Stimulated activated memory B cell treated with anti-CD40 and anti-IgM and Interleukin-4, amounts not matched to agents 10 μg/mL and 1 μg/mL and 100 μg/mL, for 72 hours (primary cell): ENCODE results near the gene SVIL.
A peak's percentile ranks its signal among the peaks of the same experiment; 100 is the strongest.
"Not testable (repeated sequence)": the region's sequence is repeated elsewhere in the genome, so short reads cannot be mapped to it uniquely, and the experiment has no call there.

Source experiments
- ATAC-seq: fragments of 150-1000 bp; cut with Tn5 transposase; 2 replicates; pipeline ENCODE4 v1.10.0; 2021
- H3K27ac Mint-ChIP-seq: one replicate; pipeline ENCODE4 v1.8.0; 2022; ENCODE audit warnings: mild to moderate bottlenecking, mixed read lengths
- H3K27me3 Mint-ChIP-seq: one replicate; pipeline ENCODE4 v1.8.0; 2022; ENCODE audit warnings: mixed read lengths
- H3K36me3 Mint-ChIP-seq: one replicate; pipeline ENCODE4 v1.8.0; 2022; ENCODE audit warnings: mixed read lengths
- H3K4me1 Mint-ChIP-seq: one replicate; pipeline ENCODE4 v1.8.0; 2022; ENCODE audit warnings: mixed read lengths
- H3K4me3 Mint-ChIP-seq: one replicate; pipeline ENCODE4 v1.8.0; 2022; ENCODE audit warnings: mild to moderate bottlenecking, moderate library complexity, mixed read lengths
- H3K9me3 Mint-ChIP-seq: one replicate; pipeline ENCODE4 v1.8.0; 2022; ENCODE audit warnings: mixed read lengths

The SVIL gene

GRCh38 chr10:29506324-29506921, 128.3 kb downstream of the SVIL start:
- H3K9me3 Mint-ChIP-seq, H3K27ac Mint-ChIP-seq, H3K36me3 Mint-ChIP-seq, H3K4me1 Mint-ChIP-seq, H3K4me3 Mint-ChIP-seq, H3K27me3 Mint-ChIP-seq: not testable (repeated sequence)
- ATAC-seq = peak; percentile 49

- no peak for ATAC-seq
- Mint-ChIP-seq H3K27me3 (no peaks in the 10 kb centered on the region), H3K27ac (no peak overlapping the region), H3K4me3 (no peak overlapping the region), H3K9me3 (no peaks in the 10 kb centered on the region), H3K4me1 (no peaks in the 10 kb centered on the region), H3K36me3 (no peaks in the 10 kb centered on the region)
These were observed 132.4 kb downstream of the SVIL start for GRCh38 chr10:29502351-29502750.

- H3K9me3 Mint-ChIP-seq = no peaks in the 10 kb centered on the region
- no peaks in the 10 kb centered on the region for H3K36me3 Mint-ChIP-seq
- H3K27ac Mint-ChIP-seq = no peak overlapping the region
- no peak overlapping the region for H3K4me3 Mint-ChIP-seq
- H3K4me1 Mint-ChIP-seq = no peaks in the 10 kb centered on the region
- ATAC-seq = no peak
- no peaks in the 10 kb centered on the region for H3K27me3 Mint-ChIP-seq
These were observed 133.1 kb downstream of the SVIL start for GRCh38 chr10:29501692-29502091.

GRCh38 chr10:29499993-29500537, 134.7 kb downstream of the SVIL start:
- Mint-ChIP-seq H3K27me3 (no peaks in the 10 kb centered on the region), H3K9me3 (no peaks in the 10 kb centered on the region), H3K27ac (no peak overlapping the region), H3K4me1 (peaks cover 5% of the 10 kb centered on the region), H3K4me3 (no peak overlapping the region), H3K36me3 (no peaks in the 10 kb centered on the region)
- ATAC-seq = no peak

GRCh38 chr10:29496341-29497162, 138.2 kb downstream of the SVIL start:
- Mint-ChIP-seq H3K27me3 (peaks cover 2% of the 10 kb centered on the region), H3K36me3 (no peaks in the 10 kb centered on the region), H3K4me1 (peaks cover 5% of the 10 kb centered on the region), H3K27ac (no peak overlapping the region), H3K4me3 (no peak overlapping the region), H3K9me3 (no peaks in the 10 kb centered on the region)
- ATAC-seq = peak; percentile 71

GRCh38 chr10:29495366-29495765, 139.4 kb downstream of the SVIL start:
- Mint-ChIP-seq H3K36me3 (no peaks in the 10 kb centered on the region), H3K4me1 (peaks cover 5% of the 10 kb centered on the region), H3K9me3 (no peaks in the 10 kb centered on the region), H3K4me3 (no peak overlapping the region), H3K27ac (no peak overlapping the region), H3K27me3 (peaks cover 10% of the 10 kb centered on the region)
- ATAC-seq = no peak

GRCh38 chr10:29493697-29494096, 141.1 kb downstream of the SVIL start:
- no peak overlapping the region for H3K4me3 Mint-ChIP-seq
- H3K36me3 Mint-ChIP-seq = no peaks in the 10 kb centered on the region
- ATAC-seq = no peak
- peaks cover 5% of the 10 kb centered on the region for H3K4me1 Mint-ChIP-seq
- no peaks in the 10 kb centered on the region for H3K9me3 Mint-ChIP-seq
- H3K27me3 Mint-ChIP-seq = peaks cover 10% of the 10 kb centered on the region
- H3K27ac Mint-ChIP-seq = no peak overlapping the region

- no peak for ATAC-seq
- no peak overlapping the region for H3K27ac Mint-ChIP-seq
- H3K4me1 Mint-ChIP-seq = peaks cover 8% of the 10 kb centered on the region
- H3K4me3 Mint-ChIP-seq = no peak overlapping the region
- H3K27me3 Mint-ChIP-seq = peaks cover 10% of the 10 kb centered on the region
- H3K9me3 Mint-ChIP-seq = no peaks in the 10 kb centered on the region
- H3K36me3 Mint-ChIP-seq = no peaks in the 10 kb centered on the region
These were observed 142.0 kb downstream of the SVIL start for GRCh38 chr10:29492774-29493173.

GRCh38 chr10:29491918-29492317, 142.9 kb downstream of the SVIL start:
- H3K27ac Mint-ChIP-seq = no peak overlapping the region
- H3K4me1 Mint-ChIP-seq = peaks cover 12% of the 10 kb centered on the region
- H3K36me3 Mint-ChIP-seq = no peaks in the 10 kb centered on the region
- H3K4me3 Mint-ChIP-seq = no peak overlapping the region
- peaks cover 10% of the 10 kb centered on the region for H3K27me3 Mint-ChIP-seq
- no peak for ATAC-seq
- no peaks in the 10 kb centered on the region for H3K9me3 Mint-ChIP-seq

GRCh38 chr10:29490781-29491280, 143.9 kb downstream of the SVIL start:
- H3K36me3 Mint-ChIP-seq, ATAC-seq: not testable (repeated sequence)

GRCh38 chr10:29488471-29488870, 146.3 kb downstream of the SVIL start:
- H3K27ac Mint-ChIP-seq, H3K9me3 Mint-ChIP-seq, H3K36me3 Mint-ChIP-seq, H3K4me1 Mint-ChIP-seq, H3K4me3 Mint-ChIP-seq, H3K27me3 Mint-ChIP-seq, ATAC-seq: not testable (repeated sequence)

More at GRCh38 chr10:29490781-29491280, 143.9 kb downstream of the SVIL start:
- not testable (repeated sequence) for H3K4me1 Mint-ChIP-seq, H3K4me3 Mint-ChIP-seq, H3K9me3 Mint-ChIP-seq, H3K27me3 Mint-ChIP-seq, H3K27ac Mint-ChIP-seq

GRCh38 chr10:29487884-29488266, 146.9 kb downstream of the SVIL start:
- H3K4me3 Mint-ChIP-seq, H3K27me3 Mint-ChIP-seq, ATAC-seq, H3K4me1 Mint-ChIP-seq, H3K36me3 Mint-ChIP-seq, H3K27ac Mint-ChIP-seq, H3K9me3 Mint-ChIP-seq: not testable (repeated sequence)

GRCh38 chr10:29487032-29487883, 147.5 kb downstream of the SVIL start:
- not testable (repeated sequence) for ATAC-seq, H3K27ac Mint-ChIP-seq, H3K4me3 Mint-ChIP-seq, H3K36me3 Mint-ChIP-seq, H3K27me3 Mint-ChIP-seq, H3K4me1 Mint-ChIP-seq, H3K9me3 Mint-ChIP-seq

- ATAC-seq = peak; percentile 80
- Mint-ChIP-seq H3K36me3 (no peaks in the 10 kb centered on the region), H3K4me3 (no peak overlapping the region)
These were observed 148.3 kb downstream of the SVIL start for GRCh38 chr10:29486433-29486832.

GRCh38 chr10:29484677-29485076, 150.1 kb downstream of the SVIL start:
- H3K27ac Mint-ChIP-seq, H3K4me1 Mint-ChIP-seq, H3K27me3 Mint-ChIP-seq, H3K36me3 Mint-ChIP-seq, H3K4me3 Mint-ChIP-seq, ATAC-seq, H3K9me3 Mint-ChIP-seq: not testable (repeated sequence)

More at GRCh38 chr10:29486433-29486832, 148.3 kb downstream of the SVIL start:
- Mint-ChIP-seq H3K27me3 (peaks cover 6% of the 10 kb centered on the region), H3K27ac (no peak overlapping the region), H3K9me3 (no peaks in the 10 kb centered on the region), H3K4me1 (peaks cover 7% of the 10 kb centered on the region)
